C4-2B (cell line): ENCODE measurements around the gene RC3H2.

Experiments
- ZFX ChIP-seq: fragments of 450-650 bp; IDR thresholded peaks from 2 replicates; pipeline ENCODE4 v1.6.1; 2017
- TF ChIP-seq, protein P1 (sequence below): fragments of 450-650 bp; conservative IDR thresholded peaks from 2 replicates; pipeline ENCODE4 v1.5.1; 2017; ENCODE audit warnings: mild to moderate bottlenecking

DNA sequence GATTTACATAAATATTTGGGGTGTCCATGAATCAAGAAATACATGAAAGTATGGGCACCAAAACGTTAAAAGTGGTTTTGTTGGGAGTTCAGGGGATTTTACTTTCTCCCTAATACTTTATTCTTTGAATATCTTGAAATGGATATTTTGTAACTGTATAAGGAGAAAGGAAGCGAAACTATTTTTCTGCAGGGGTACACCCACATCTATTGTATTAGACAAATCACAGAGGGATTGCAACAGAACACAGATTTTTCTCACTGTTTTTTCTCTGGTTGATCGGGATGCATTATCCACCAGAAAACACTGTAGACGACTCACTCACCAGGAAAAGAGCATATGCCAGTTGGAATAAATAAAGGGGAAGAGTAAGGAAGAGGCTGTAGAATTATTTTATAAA, 34.4 kb upstream of the RC3H2 start:
- TF ChIP-seq, protein P1, sequence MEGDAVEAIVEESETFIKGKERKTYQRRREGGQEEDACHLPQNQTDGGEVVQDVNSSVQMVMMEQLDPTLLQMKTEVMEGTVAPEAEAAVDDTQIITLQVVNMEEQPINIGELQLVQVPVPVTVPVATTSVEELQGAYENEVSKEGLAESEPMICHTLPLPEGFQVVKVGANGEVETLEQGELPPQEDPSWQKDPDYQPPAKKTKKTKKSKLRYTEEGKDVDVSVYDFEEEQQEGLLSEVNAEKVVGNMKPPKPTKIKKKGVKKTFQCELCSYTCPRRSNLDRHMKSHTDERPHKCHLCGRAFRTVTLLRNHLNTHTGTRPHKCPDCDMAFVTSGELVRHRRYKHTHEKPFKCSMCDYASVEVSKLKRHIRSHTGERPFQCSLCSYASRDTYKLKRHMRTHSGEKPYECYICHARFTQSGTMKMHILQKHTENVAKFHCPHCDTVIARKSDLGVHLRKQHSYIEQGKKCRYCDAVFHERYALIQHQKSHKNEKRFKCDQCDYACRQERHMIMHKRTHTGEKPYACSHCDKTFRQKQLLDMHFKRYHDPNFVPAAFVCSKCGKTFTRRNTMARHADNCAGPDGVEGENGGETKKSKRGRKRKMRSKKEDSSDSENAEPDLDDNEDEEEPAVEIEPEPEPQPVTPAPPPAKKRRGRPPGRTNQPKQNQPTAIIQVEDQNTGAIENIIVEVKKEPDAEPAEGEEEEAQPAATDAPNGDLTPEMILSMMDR, result no peak
- TF ChIP-seq ZFX, result no peak
